ENCODE results near the gene BABAM2. TPM values are rescaled to one million over a fixed set of nuclear protein-coding genes. Genes with fewer than 3 reads are reported as not detected.

BABAM2 gene
- total RNA-seq, 1 experiment from 2014 or later, result 27.1 TPM

DNA sequence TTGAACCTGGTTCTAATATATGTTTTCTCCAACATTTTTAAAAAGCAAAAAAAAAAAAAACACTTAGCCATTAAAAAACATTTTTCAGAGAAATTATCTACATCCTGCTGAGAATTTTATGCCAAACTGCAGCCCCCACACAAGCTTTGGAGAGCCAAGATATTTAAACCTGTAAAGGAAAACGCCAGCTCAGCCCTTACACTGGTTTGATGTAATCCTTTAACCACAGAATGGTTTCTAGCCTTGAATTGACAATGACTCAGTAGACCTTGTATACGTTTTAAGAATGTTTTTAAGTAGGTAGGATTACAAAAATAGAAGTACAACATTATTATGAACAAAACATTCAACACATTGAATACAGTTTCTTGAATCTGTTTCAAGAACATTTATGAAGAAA is 113.6 kb downstream of the BABAM2 start:
- Histone ChIP-seq H2AFZ (ENCODE audit: low read length) (no peak overlapping the region), H3K27me3 (ENCODE audit: insufficient read depth, low read length) (no peaks in the 10 kb centered on the region), H2BK120ac (ENCODE audit: low read depth, low read length, poor library complexity, severe bottlenecking) (no peak overlapping the region), H2BK15ac (ENCODE audit: low read depth, low read length) (no peak overlapping the region), H3K79me2 (ENCODE audit: insufficient read depth, low read length) (no peaks in the 10 kb centered on the region), H2BK12ac (ENCODE audit: insufficient read length, low read depth, low read length) (no peak overlapping the region), H4K91ac (ENCODE audit: insufficient read length, low read depth, low read length) (no peak overlapping the region), H3K9ac (ENCODE audit: extremely low read depth, insufficient read length, low read length) (no peak overlapping the region), H3T11ph (ENCODE audit: low read length) (no peak overlapping the region), H2BK20ac (ENCODE audit: low read depth, low read length, poor library complexity, severe bottlenecking) (no peak overlapping the region), H3K9me3 (ENCODE audit: control insufficient read depth, low read depth, low read length) (no peaks in the 10 kb centered on the region), H3K18ac (ENCODE audit: insufficient read length, low read depth, low read length) (no peak overlapping the region), H4K8ac (replicated peaks; ENCODE audit: insufficient read length, low read depth, low read length) (no peak overlapping the region), H2AK5ac (ENCODE audit: insufficient read length, low read length) (no peak overlapping the region), H3K79me1 (ENCODE audit: insufficient read depth, low read depth, low read length, poor library complexity, severe bottlenecking) (no peaks in the 10 kb centered on the region), H3K56ac (ENCODE audit: insufficient read length, low read depth, low read length) (no peak overlapping the region), H3K23me2 (ENCODE audit: insufficient read length, low read depth, low read length, poor library complexity, severe bottlenecking) (no peaks in the 10 kb centered on the region), H3K4ac (ENCODE audit: low read depth, low read length) (no peak overlapping the region), H3K4me1 (ENCODE audit: insufficient read depth, low read length) (no peaks in the 10 kb centered on the region), H3K23ac (ENCODE audit: insufficient read length, low read depth, low read length) (no peak overlapping the region), H3K14ac (ENCODE audit: insufficient read depth, low read length) (no peak overlapping the region), H4K5ac (ENCODE audit: insufficient read length, low read depth, low read length) (no peak overlapping the region), H4K20me1 (ENCODE audit: control insufficient read depth, insufficient read depth, insufficient read length) (no peaks in the 10 kb centered on the region), H3K4me2 (ENCODE audit: insufficient read depth, insufficient read length, low read length) (no peak overlapping the region), H2BK5ac (ENCODE audit: insufficient read length, low read length) (no peak overlapping the region), H3K27ac (ENCODE audit: insufficient read length, low read depth, low read length) (no peak overlapping the region)
- H3K9me3 Mint-ChIP-seq, result no peaks in the 10 kb centered on the region; a peak in 1 of 5 replicates
- no peaks in the 10 kb centered on the region; a peak in 1 of 7 replicates for H3K36me3 Mint-ChIP-seq (ENCODE audit: insufficient read depth in 1 of 3, low read depth in 3 of 3)
- H3K4me3 Mint-ChIP-seq, result no peak overlapping the region
- no peak for DNase-seq
- TF ChIP-seq, protein P1, sequence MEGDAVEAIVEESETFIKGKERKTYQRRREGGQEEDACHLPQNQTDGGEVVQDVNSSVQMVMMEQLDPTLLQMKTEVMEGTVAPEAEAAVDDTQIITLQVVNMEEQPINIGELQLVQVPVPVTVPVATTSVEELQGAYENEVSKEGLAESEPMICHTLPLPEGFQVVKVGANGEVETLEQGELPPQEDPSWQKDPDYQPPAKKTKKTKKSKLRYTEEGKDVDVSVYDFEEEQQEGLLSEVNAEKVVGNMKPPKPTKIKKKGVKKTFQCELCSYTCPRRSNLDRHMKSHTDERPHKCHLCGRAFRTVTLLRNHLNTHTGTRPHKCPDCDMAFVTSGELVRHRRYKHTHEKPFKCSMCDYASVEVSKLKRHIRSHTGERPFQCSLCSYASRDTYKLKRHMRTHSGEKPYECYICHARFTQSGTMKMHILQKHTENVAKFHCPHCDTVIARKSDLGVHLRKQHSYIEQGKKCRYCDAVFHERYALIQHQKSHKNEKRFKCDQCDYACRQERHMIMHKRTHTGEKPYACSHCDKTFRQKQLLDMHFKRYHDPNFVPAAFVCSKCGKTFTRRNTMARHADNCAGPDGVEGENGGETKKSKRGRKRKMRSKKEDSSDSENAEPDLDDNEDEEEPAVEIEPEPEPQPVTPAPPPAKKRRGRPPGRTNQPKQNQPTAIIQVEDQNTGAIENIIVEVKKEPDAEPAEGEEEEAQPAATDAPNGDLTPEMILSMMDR (conservative IDR thresholded peaks at IDR 0.05), result no peak
- no peak overlapping the region; a peak in 1 of 7 replicates for H3K27ac Mint-ChIP-seq
- no peaks in the 10 kb centered on the region for H3K27me3 Mint-ChIP-seq (ENCODE audit: low read depth)
- peaks cover 0 to 2% of the 10 kb centered on the region in 2 experiments; a peak in 1 of 4 replicates for H3K4me1 Mint-ChIP-seq
- no CpG with 5 or more reads among the region's 2 CpGs for WGBS (ENCODE audit: extremely low coverage, insufficient read length, low lambda C conversion rate)

All from H9 (cell line).